Mesodermal cell (in vitro differentiated cells): ENCODE measurements around the gene CCDC152.
"Not testable (repeated sequence)": the region's sequence is repeated elsewhere in the genome, so short reads cannot be mapped to it uniquely, and the experiment has no call there.

Experiments used
- H3K27ac ChIP-seq: 2 replicates; pipeline ENCODE4 v1.7.0; 2013; ENCODE audit warnings: mild to moderate bottlenecking, low read depth, low read length, moderate library complexity; ENCODE audit not compliant: severe bottlenecking
- H3K36me3 ChIP-seq: 2 replicates; pipeline ENCODE4 v1.7.1; 2013; ENCODE audit warnings: mild to moderate bottlenecking, low read length, moderate library complexity; ENCODE audit not compliant: control insufficient read depth, insufficient read depth
- H3K4me1 ChIP-seq: one replicate; pipeline ENCODE4 v1.7.1; 2013; ENCODE audit warnings: mild to moderate bottlenecking, low read length; ENCODE audit not compliant: insufficient read depth, control insufficient read depth, poor library complexity, severe bottlenecking
- H3K4me3 ChIP-seq: 2 replicates; pipeline ENCODE4 v1.7.0; 2013; ENCODE audit warnings: low read length, control low read depth, mild to moderate bottlenecking; ENCODE audit not compliant: insufficient read depth, poor library complexity, severe bottlenecking; ENCODE audit errors: extremely low read depth
- H3K9me3 ChIP-seq: 2 replicates; pipeline ENCODE4 v1.7.1; 2013; ENCODE audit warnings: mild to moderate bottlenecking, low read length, moderate library complexity; ENCODE audit not compliant: control insufficient read depth
- WGBS, 2 experiments: methylation state at CpG; one replicate each; pipeline ENCODE4 v1.1.5; 2013; ENCODE audit warnings: missing lambda C conversion rate in 2 of 2; ENCODE audit not compliant: insufficient coverage in 2 of 2; 5-methylcytosine and 5-hydroxymethylcytosine counted together

Gene CCDC152

GRCh38 chr5:42836070-42836769 lies 79.6 kb downstream of the CCDC152 start:
- Histone ChIP-seq H3K4me3 (no peak overlapping the region), H3K27ac (no peak overlapping the region), H3K36me3 (no peaks in the 10 kb centered on the region), H3K9me3 (no peaks in the 10 kb centered on the region), H3K4me1 (no peaks in the 10 kb centered on the region)
- 96% methylated on average over 14 to 15 of the region's 25 CpGs for WGBS, 2 experiments

- Histone ChIP-seq H3K27ac (no peak overlapping the region), H3K9me3 (no peaks in the 10 kb centered on the region), H3K36me3 (no peaks in the 10 kb centered on the region), H3K4me1 (no peaks in the 10 kb centered on the region), H3K4me3 (no peak overlapping the region)
- WGBS, 2 experiments, result 63% methylated on average over 1 of the region's 3 CpGs; no CpG with 5 or more reads in 1 of the 2 experiments
Measured at GRCh38 chr5:42837601-42838000, 81.0 kb downstream of the CCDC152 start.

GRCh38 chr5:42839196-42839595 lies 82.6 kb downstream of the CCDC152 start:
- no peaks in the 10 kb centered on the region for H3K36me3 ChIP-seq
- H3K27ac ChIP-seq, result no peak overlapping the region
- WGBS, 2 experiments, result 90% methylated on average over 2 of the region's 3 CpGs; no CpG with 5 or more reads in 1 of the 2 experiments
- H3K4me3 ChIP-seq, result no peak overlapping the region
- no peaks in the 10 kb centered on the region for H3K4me1 ChIP-seq
- H3K9me3 ChIP-seq, result no peaks in the 10 kb centered on the region

GRCh38 chr5:42840269-42840668 lies 83.7 kb downstream of the CCDC152 start:
- WGBS, 2 experiments, result 82 to 84% methylated on average over 5 of the region's 6 CpGs
- Histone ChIP-seq H3K27ac (no peak overlapping the region), H3K4me3 (no peak overlapping the region), H3K9me3 (no peaks in the 10 kb centered on the region), H3K4me1 (no peaks in the 10 kb centered on the region), H3K36me3 (no peaks in the 10 kb centered on the region)

- Histone ChIP-seq H3K36me3 (no peaks in the 10 kb centered on the region), H3K9me3 (no peaks in the 10 kb centered on the region), H3K4me1 (no peaks in the 10 kb centered on the region), H3K4me3 (no peak overlapping the region), H3K27ac (no peak overlapping the region)
- 83 to 93% methylated on average over 3 of the region's 5 CpGs for WGBS, 2 experiments
Measured at GRCh38 chr5:42840842-42841567, 84.4 kb downstream of the CCDC152 start.

- Histone ChIP-seq H3K4me1 (no peaks in the 10 kb centered on the region), H3K4me3 (no peak overlapping the region), H3K36me3 (no peaks in the 10 kb centered on the region), H3K9me3 (no peaks in the 10 kb centered on the region), H3K27ac (no peak overlapping the region)
- WGBS, 2 experiments, result 95 to 96% methylated on average over 2 to 4 of the region's 4 CpGs
Measured at GRCh38 chr5:42842921-42843641, 86.5 kb downstream of the CCDC152 start.

- whole genome bisulfite sequencing, 2 experiments, result 33% methylated on average over 1 of the region's 3 CpGs; no CpG with 5 or more reads in 1 of the 2 experiments
Measured at GRCh38 chr5:42843675-42844292, 87.2 kb downstream of the CCDC152 start.

GRCh38 chr5:42844408-42844807 lies 87.8 kb downstream of the CCDC152 start:
- H3K4me3 ChIP-seq, H3K36me3 ChIP-seq, H3K27ac ChIP-seq, H3K4me1 ChIP-seq, H3K9me3 ChIP-seq: not testable (repeated sequence)
- 100% methylated on average over 1 of the region's 4 CpGs; no CpG with 5 or more reads in 1 of the 2 experiments for WGBS, 2 experiments

More at GRCh38 chr5:42843675-42844292, 87.2 kb downstream of the CCDC152 start:
- Histone ChIP-seq H3K36me3 (no peaks in the 10 kb centered on the region), H3K4me1 (no peaks in the 10 kb centered on the region), H3K4me3 (no peak overlapping the region), H3K27ac (no peak overlapping the region), H3K9me3 (no peaks in the 10 kb centered on the region)

- no CpG with 5 or more reads among the region's 2 CpGs for WGBS, 2 experiments
Measured at GRCh38 chr5:42848545-42848944, 91.9 kb downstream of the CCDC152 start.

GRCh38 chr5:42851481-42851880 lies 94.9 kb downstream of the CCDC152 start:
- H3K27ac ChIP-seq, result no peak overlapping the region
- WGBS, 2 experiments, result 89 to 94% methylated on average over 5 of the region's 6 CpGs
- no peaks in the 10 kb centered on the region for H3K36me3 ChIP-seq
- H3K9me3 ChIP-seq, result no peaks in the 10 kb centered on the region
- no peaks in the 10 kb centered on the region for H3K4me1 ChIP-seq
- H3K4me3 ChIP-seq, result no peak overlapping the region

More at GRCh38 chr5:42848545-42848944, 91.9 kb downstream of the CCDC152 start:
- Histone ChIP-seq H3K4me3 (no peak overlapping the region), H3K36me3 (no peaks in the 10 kb centered on the region), H3K27ac (no peak overlapping the region), H3K4me1 (no peaks in the 10 kb centered on the region), H3K9me3 (no peaks in the 10 kb centered on the region)
